Mesothelial cell of epicardium (in vitro differentiated cells): ENCODE data around the gene FRMPD1. TPM values are rescaled to one million over a fixed set of nuclear protein-coding genes. Genes with fewer than 3 reads are reported as not detected.
A peak's percentile ranks its signal among the peaks of the same experiment; 100 is the strongest.

Experiments used
- DNase-seq, 2 experiments: peaks; one replicate each; pipeline ENCODE4 v3.0.0; 2021; ENCODE audit warnings: low spot score in 2 of 2; ENCODE audit not compliant: unreplicated experiment in 2 of 2
- H3K27ac Mint-ChIP-seq: 2 replicates; pipeline ENCODE4 v1.8.0; 2021; ENCODE audit warnings: mixed read lengths
- H3K27me3 Mint-ChIP-seq: 2 replicates; pipeline ENCODE4 v1.8.0; 2021; ENCODE audit warnings: low read depth, mixed read lengths
- H3K36me3 Mint-ChIP-seq: 2 replicates; pipeline ENCODE4 v1.8.0; 2021; ENCODE audit warnings: mixed read lengths
- H3K4me1 Mint-ChIP-seq: 2 replicates; pipeline ENCODE4 v1.8.0; 2021; ENCODE audit warnings: mixed read lengths
- H3K4me3 Mint-ChIP-seq: 2 replicates; pipeline ENCODE4 v1.8.0; 2021; ENCODE audit warnings: mild to moderate bottlenecking, moderate library complexity, mixed read lengths
- H3K9me3 Mint-ChIP-seq: 2 replicates; pipeline ENCODE4 v1.8.0; 2021; ENCODE audit warnings: mixed read lengths
- total RNA-seq: library from RNA; stranded (reverse); gene quantifications from 3 replicates; pipeline ENCODE4 v1.2.1, GENCODE V29; 2021
- TF ChIP-seq, protein P1 (sequence below): fragments of 200-600 bp; sonication (generic); IDR thresholded peaks from one replicate; pipeline ENCODE4 v1.5.0; 2021; ENCODE audit warnings: antibody characterized with exemption; ENCODE audit not compliant: unreplicated experiment

FRMPD1 gene
- total RNA-seq, 1 donor from 2014 or later, result 0.45 TPM

DNA sequence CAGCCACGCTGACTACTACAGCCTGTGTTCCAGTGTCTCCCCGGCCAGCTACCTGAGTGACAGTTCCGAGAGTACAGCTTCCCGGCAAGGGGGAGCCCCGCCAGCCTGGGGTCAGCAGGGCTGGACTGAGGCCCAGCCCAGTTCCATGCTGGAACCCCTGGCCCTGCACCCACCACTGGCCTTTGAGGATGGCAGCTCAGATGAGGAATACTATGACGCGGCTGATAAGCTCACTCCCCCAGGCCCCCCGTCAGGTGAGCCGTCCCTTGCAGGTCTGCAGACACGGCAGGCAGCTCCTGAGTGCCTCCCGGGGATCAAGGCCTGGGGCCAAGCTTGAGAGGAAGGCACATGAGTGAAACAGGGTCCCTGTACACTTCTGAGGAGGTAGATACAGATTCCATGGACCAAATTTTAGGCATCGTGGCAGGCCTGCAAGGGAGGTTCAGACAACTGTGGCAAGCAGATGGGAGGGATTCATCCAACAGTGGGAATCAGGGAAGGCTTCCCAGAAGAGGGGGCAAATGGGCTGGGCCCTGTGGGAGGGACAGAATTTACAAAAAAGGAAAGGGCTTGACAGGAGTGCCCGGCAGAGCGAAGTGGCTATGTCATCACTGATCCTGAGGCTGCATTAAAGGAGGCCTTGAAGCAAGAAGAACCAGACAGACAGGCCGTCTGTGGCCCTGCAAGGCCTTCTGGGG is 90.0 kb downstream of the FRMPD1 start:
- TF ChIP-seq, protein P1, sequence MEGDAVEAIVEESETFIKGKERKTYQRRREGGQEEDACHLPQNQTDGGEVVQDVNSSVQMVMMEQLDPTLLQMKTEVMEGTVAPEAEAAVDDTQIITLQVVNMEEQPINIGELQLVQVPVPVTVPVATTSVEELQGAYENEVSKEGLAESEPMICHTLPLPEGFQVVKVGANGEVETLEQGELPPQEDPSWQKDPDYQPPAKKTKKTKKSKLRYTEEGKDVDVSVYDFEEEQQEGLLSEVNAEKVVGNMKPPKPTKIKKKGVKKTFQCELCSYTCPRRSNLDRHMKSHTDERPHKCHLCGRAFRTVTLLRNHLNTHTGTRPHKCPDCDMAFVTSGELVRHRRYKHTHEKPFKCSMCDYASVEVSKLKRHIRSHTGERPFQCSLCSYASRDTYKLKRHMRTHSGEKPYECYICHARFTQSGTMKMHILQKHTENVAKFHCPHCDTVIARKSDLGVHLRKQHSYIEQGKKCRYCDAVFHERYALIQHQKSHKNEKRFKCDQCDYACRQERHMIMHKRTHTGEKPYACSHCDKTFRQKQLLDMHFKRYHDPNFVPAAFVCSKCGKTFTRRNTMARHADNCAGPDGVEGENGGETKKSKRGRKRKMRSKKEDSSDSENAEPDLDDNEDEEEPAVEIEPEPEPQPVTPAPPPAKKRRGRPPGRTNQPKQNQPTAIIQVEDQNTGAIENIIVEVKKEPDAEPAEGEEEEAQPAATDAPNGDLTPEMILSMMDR, result no peak
- H3K36me3 Mint-ChIP-seq, result no peaks in the 10 kb centered on the region
- H3K4me3 Mint-ChIP-seq, result no peak overlapping the region
- DNase-seq, result no peak
- H3K9me3 Mint-ChIP-seq, result no peaks in the 10 kb centered on the region
- peaks cover 20% of the 10 kb centered on the region for H3K27me3 Mint-ChIP-seq
- H3K4me1 Mint-ChIP-seq, result no peaks in the 10 kb centered on the region
- H3K27ac Mint-ChIP-seq, result no peak overlapping the region

DNA sequence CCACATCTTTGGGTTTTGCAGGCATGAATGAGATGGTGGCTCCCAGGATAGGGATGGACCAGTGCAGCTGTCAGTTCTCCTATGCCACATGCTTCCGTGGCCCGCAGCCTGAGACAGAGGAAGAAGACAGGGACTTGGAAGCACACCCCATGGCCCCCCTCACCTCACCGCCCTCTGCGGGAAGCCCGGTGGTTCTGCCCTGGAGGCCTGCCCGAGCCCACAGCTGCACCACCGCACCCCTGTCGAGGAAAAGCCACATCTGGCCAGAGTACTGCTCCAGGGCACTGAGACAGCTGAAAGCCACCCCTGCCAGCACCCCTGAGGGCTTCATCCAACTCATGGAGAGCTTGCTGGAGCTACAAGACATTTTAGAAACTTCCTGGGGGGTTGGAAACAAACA is 95.2 kb downstream of the FRMPD1 start:
- DNase-seq, result no peak
- no peaks in the 10 kb centered on the region for H3K9me3 Mint-ChIP-seq
- no peak overlapping the region for H3K4me3 Mint-ChIP-seq
- peaks cover 8% of the 10 kb centered on the region for H3K27me3 Mint-ChIP-seq
- TF ChIP-seq, protein P1, result no peak
- peaks cover 4% of the 10 kb centered on the region for H3K4me1 Mint-ChIP-seq
- no peak overlapping the region for H3K27ac Mint-ChIP-seq
- no peaks in the 10 kb centered on the region for H3K36me3 Mint-ChIP-seq

- DNase-seq, result no peak
- H3K4me3 Mint-ChIP-seq, result no peak overlapping the region
- H3K36me3 Mint-ChIP-seq, result no peaks in the 10 kb centered on the region
Measured at GRCh38 chr9:37746448-37747270, 95.9 kb downstream of the FRMPD1 start.

GRCh38 chr9:37747271-37747753 is 96.6 kb downstream of the FRMPD1 start:
- peak in 1 of 2 experiments; percentile 64 for DNase-seq
- H3K4me3 Mint-ChIP-seq, result no peak overlapping the region
- TF ChIP-seq, protein P1, result peak; percentile 82
- no peaks in the 10 kb centered on the region for H3K36me3 Mint-ChIP-seq
- peaks cover 4% of the 10 kb centered on the region for H3K4me1 Mint-ChIP-seq
- no peak overlapping the region for H3K27ac Mint-ChIP-seq
- H3K9me3 Mint-ChIP-seq, result no peaks in the 10 kb centered on the region
- peaks cover 8% of the 10 kb centered on the region for H3K27me3 Mint-ChIP-seq

More at GRCh38 chr9:37746448-37747270, 95.9 kb downstream of the FRMPD1 start:
- Mint-ChIP-seq H3K9me3 (no peaks in the 10 kb centered on the region), H3K27me3 (peaks cover 8% of the 10 kb centered on the region), H3K4me1 (peaks cover 4% of the 10 kb centered on the region), H3K27ac (no peak overlapping the region)
- TF ChIP-seq, protein P1, result no peak

DNA sequence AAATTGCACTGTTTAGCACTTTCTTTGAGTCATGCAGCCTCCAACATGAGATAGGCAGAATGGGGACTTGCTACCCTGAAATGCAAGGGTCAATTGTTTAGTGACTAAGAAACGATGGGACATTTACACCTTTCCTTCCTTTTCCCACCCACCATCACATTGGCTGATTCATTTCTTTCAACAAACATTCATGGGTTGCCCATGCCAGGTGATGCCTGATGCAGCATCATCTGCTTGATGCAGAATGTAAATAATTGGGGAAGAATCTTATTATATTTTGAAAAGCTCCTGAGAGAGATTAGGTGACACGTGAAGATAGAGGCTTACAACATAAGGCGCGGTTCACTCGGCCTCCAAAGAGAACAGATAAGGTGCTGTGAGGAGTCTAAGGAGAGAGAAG is 98.4 kb downstream of the FRMPD1 start:
- TF ChIP-seq, protein P1, result no peak
- Mint-ChIP-seq H3K9me3 (peaks cover 6% of the 10 kb centered on the region), H3K27me3 (peaks cover 8% of the 10 kb centered on the region), H3K36me3 (no peaks in the 10 kb centered on the region), H3K4me3 (no peak overlapping the region), H3K4me1 (peaks cover 8% of the 10 kb centered on the region), H3K27ac (no peak overlapping the region)
- DNase-seq, result no peak
